ENCODE results near the gene BRD4. TPM values are rescaled to one million over a fixed set of nuclear protein-coding genes. Genes with fewer than 3 reads are reported as not detected.
"Not testable (repeated sequence)": the region's sequence is repeated elsewhere in the genome, so short reads cannot be mapped to it uniquely, and the experiment has no call there.

Gene BRD4
- polyA plus RNA-seq, 3 donors, result 52.9 to 61.5 (median 56.8) TPM

- no peak for DNase-seq (ENCODE audit: extremely low read depth in 1 of 11, low read depth in 9 of 11, low spot score in 4 of 11)
Observed at GRCh38 chr19:15368051-15368632, 35.8 kb upstream of the BRD4 start.

DNA sequence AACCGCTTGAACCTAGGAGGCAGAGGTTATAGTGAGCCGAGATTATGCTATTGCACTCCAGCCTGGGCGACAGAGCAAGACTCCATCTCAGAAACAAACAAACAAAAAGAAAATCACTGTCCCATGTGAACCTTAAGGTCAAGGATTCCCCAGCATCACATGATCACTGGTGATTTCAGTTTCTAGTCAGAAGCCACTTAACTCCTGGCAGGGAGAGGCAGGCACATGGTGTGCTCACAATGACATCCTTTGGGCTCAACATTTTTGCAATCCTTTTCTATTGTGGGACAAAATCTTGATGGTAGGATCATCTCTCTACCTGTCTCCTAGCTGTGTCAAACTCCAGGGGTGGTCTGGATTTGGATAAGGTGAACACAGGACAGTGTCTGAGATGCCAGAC is 35.1 kb upstream of the BRD4 start:
- no peak for DNase-seq (ENCODE audit: extremely low read depth in 1 of 11, low read depth in 9 of 11, low spot score in 4 of 11)

DNA sequence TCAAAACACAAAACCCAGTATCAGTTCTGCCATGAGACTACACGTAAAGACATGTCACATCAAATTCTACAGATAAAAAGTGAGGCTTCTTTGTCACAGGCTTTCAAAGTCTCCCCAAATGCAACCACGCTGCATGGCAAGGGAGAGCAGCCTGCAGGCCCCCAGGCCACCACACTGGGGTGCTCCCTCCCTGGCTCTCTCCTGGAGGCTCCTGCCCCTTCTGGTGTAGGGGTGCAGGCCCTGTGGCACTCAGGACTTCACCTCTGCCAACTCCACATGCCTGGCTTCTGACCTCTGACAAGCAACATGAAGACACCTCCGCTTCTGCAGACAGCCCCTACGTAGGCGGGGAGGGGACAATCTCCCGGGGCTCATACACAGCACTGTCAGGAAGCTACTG is 32.9 kb upstream of the BRD4 start:
- no peak for DNase-seq (ENCODE audit: extremely low read depth in 1 of 11, low read depth in 9 of 11, low spot score in 4 of 11)

- not testable (repeated sequence) for DNase-seq (ENCODE audit: extremely low read depth in 1 of 11, low read depth in 9 of 11, low spot score in 4 of 11)
Observed at GRCh38 chr19:15363791-15364190, 31.5 kb upstream of the BRD4 start.

DNA sequence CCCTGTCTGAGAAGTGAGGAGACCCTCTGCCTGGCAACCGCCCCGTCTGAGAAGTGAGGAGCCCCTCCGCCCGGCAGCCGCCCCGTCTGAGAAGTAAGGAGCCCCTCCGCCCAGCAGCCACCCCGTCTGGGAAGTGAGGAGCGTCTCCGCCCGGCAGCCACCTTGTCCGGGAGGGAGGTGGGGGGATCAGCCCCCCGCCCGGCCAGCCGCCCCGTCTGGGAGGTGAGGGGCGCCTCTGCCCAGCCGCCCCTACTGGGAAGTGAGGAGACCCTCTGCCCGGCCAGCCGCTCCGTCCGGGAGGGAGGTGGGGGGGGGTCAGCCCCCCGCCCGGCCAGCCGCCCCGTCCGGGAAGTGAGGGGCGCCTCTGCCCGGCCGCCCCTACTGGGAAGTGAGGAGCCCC is 30.7 kb upstream of the BRD4 start:
- not testable (repeated sequence) for DNase-seq (ENCODE audit: extremely low read depth in 1 of 11, low read depth in 9 of 11, low spot score in 4 of 11)

GRCh38 chr19:15360015-15360414 is 27.7 kb upstream of the BRD4 start:
- DNase-seq (ENCODE audit: extremely low read depth in 1 of 11, low read depth in 9 of 11, low spot score in 4 of 11), result not testable (repeated sequence)

GRCh38 chr19:15358918-15359317 is 26.6 kb upstream of the BRD4 start:
- DNase-seq (ENCODE audit: extremely low read depth in 1 of 11, low read depth in 9 of 11, low spot score in 4 of 11), result no peak

DNA sequence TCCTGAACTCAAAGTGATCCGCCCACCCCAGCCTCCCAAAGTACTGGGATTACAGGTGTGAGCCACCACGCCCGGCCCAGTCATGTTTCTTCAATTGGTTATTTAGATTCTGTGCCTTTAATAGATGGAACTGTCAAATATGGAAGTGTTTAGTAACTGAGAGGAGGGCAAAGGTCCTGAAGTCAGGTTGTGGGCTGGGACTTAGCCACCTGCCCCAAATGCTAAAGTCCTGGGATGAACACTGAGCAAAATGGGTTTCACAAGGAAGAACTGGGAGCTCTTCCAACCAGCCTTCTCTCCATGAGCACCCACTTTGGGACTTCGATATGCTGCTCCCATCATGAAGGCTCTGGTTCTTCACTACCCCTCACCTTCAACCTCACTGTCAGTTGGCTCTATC is 25.6 kb upstream of the BRD4 start:
- DNase-seq (ENCODE audit: extremely low read depth in 1 of 11, low read depth in 9 of 11, low spot score in 4 of 11), result no peak

DNA sequence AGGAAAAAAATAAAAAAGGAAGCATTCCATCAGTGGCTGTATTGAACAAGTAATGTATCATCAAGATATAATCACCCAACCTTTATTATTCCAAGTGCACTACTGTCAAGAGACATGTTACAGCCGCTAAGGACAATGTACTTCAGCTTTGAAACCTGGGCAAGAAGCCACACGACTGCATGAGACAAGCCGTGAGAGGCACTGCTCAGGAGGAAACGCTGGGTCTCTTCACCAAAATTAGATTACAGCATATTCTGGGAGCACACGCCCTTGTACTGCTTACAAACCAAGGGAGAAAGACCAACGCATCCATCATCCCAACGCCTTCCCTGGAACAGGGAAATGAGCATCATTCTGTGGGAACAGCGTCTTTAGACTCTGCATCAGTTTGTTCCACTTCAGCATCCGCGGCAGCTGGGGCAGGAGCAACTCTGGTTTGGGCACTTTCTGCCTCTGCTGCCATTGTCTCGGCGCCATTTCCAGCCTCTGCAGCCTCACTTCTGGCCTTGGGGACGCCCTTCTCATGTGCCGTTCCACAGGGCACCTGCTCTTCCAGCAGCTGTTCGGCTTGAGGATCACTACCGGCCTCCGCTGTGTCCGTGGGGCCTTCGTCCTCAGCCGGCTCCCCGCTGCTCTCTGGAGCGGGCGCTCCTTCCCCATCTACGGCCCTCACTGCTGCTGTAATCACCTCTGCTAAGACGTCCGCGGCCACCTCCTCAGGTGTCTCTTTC is 22.4 kb upstream of the BRD4 start:
- no peak for DNase-seq (ENCODE audit: extremely low read depth in 1 of 11, low read depth in 9 of 11, low spot score in 4 of 11)

DNA sequence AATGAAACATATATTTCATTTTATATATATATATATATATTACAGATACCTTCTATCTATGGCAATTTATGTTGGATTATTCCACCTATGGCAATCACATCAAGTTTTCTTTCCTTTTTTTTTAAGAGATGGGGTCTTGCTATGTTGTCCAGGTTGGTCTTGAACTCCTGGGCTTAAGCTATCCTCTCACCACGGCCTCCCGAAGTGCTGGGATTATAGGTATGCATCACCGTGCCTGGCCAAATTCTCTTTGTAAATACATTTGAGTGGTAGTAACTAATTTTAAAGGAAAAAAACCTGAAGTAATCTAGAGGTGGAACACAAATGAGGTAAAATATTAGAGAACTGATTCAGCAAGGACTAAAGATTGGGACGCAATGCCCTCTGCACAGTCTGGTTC is 21.6 kb upstream of the BRD4 start:
- DNase-seq (ENCODE audit: extremely low read depth in 1 of 11, low read depth in 9 of 11, low spot score in 4 of 11), result no peak

DNA sequence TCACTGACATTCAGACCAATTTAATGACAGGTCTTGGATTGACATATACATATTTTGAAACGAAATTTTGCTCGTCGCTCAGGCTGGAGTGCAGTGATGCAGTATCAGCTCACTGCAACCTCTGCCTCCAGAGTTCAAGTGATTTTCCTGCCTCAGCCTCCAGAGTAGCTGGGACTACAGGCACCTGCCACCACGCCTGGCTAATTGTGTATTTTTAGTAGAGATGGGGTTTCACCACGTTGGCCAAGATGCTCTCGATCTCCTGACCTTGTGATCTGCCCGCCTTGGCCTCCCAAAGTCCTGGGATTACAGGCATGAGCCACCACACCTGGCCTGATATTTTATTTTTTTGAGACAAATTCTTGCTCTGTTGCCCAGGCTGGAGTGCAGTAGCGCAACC is 20.2 kb upstream of the BRD4 start:
- DNase-seq (ENCODE audit: extremely low read depth in 1 of 11, low read depth in 9 of 11, low spot score in 4 of 11), result not testable (repeated sequence)

- DNase-seq (ENCODE audit: extremely low read depth in 1 of 11, low read depth in 9 of 11, low spot score in 4 of 11), result not testable (repeated sequence)
Observed at GRCh38 chr19:15341328-15341727, 9.0 kb upstream of the BRD4 start.

- no peak for DNase-seq (ENCODE audit: extremely low read depth in 1 of 11, low read depth in 9 of 11, low spot score in 4 of 11)
Observed at GRCh38 chr19:15340086-15340485, 7.7 kb upstream of the BRD4 start.

- DNase-seq (ENCODE audit: extremely low read depth in 1 of 11, low read depth in 9 of 11, low spot score in 4 of 11), result no peak
Observed at GRCh38 chr19:15337202-15337601, 4.9 kb upstream of the BRD4 start.

DNA sequence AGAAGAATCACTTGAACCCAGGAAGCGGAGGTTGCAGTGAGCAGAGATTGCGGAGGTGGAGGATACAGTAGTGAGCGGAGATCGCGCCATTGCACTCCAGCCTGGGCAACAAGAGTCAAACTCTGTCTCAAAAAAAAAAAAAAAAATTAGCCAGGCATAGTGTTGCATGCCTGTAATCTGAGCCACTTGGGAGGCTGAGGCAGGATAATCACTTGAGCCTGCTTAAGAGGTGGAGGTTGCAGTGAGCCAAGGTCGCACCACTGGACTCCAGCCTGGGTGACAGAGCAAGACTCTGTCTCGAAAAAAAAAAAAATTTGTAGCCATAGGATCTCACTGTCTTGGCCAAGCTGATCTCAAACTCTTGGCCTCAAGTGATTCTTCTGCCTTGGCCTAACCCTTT is 3.7 kb upstream of the BRD4 start:
- not testable (repeated sequence) for DNase-seq (ENCODE audit: extremely low read depth in 1 of 11, low read depth in 9 of 11, low spot score in 4 of 11)

DNA sequence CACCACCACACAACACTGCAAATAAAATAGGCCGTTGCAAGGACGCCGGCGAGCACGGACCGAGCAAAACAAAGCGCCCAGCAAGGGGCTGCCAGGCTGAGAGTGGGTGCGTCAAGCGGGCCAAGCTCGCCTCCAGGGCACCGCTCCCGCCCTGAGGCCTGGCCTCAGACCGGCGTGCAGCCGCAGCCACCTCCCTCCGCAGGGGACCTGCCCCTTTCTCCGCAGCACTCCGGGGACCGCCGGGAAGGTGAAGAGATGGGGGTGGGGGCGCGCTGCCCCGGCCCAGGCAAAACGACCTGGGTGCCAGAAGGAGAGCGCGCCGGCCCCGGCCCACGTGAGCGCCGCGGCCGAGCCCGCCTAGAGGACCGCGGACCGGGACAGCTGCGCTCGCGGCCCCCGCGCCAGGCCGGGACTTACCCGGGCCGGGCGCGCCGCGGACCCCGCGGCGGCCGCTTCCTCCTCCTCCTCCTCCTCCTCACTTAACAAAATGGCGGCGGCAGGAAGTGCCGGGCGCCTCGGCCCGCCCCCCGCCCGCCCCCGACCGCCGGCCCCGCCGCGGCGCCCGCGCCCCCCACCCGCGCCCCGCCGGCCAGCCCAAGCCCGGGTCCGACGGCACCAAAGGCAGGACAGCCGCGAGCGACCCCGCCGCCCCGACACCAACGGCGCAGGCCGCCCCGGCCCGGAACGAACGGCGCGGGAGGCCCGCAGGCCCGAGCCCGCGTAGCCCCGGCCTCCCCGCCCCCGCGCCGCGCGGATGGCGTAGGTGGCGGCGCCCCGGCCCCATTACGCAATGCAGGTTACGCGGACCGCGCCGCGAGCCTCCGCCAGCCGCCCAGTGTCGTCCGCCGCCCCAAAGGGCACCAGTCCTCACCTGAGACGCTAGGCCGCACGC is 674 bp downstream of the BRD4 start:
- DNase-seq (ENCODE audit: extremely low read depth in 1 of 11, low read depth in 9 of 11, low spot score in 4 of 11), result peak in 2 of 11 donors; percentile 17 to 31

DNA sequence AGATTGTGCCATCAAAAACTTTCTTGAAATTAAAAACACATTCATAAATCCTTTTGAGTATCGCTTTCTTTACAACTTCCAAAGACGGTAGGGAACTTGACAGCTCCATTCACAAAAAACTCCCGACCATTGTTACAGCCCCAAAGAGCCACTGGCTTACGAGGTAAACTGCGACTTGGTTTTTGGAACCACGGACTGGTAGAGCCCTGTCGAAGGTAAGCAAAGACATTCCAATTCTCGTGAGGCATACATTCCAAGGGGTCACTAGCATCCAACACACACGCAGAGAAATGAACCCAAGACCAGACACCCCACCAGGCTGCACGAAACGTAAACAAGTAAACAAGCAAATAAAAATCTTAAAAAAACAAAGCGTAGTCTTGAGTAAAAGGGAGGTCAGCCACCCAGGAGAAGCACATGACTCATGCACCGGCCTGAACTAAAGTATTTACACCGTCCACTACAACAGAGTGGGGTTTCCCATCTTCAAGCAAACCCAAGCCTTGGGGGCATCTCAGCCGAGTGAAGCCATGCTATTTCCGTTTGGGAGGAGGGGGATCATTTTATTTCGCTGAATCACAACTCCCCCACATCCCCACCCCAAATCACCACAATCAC is 1.4 kb downstream of the BRD4 start:
- no peak for DNase-seq (ENCODE audit: extremely low read depth in 1 of 11, low read depth in 9 of 11, low spot score in 4 of 11)

DNA sequence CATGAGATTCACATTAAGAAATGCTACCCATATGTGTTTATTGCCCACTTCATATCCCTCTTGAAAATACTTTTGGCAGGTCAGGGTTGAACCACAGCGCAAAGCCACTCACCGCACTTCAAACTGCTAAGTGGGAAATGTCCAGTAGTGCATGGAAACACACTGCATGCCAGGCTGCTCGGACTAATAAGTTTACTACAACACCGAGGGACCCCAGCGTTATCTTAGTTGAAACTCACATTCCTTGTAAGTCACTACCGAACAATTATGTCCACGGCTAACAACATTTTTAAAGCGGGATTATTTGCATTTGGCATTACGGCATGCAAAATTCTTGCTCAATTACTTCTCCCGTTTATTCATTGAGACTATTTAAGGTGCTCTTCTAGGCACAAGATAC is 4.0 kb downstream of the BRD4 start:
- no peak for DNase-seq (ENCODE audit: extremely low read depth in 1 of 11, low read depth in 9 of 11, low spot score in 4 of 11)

DNA sequence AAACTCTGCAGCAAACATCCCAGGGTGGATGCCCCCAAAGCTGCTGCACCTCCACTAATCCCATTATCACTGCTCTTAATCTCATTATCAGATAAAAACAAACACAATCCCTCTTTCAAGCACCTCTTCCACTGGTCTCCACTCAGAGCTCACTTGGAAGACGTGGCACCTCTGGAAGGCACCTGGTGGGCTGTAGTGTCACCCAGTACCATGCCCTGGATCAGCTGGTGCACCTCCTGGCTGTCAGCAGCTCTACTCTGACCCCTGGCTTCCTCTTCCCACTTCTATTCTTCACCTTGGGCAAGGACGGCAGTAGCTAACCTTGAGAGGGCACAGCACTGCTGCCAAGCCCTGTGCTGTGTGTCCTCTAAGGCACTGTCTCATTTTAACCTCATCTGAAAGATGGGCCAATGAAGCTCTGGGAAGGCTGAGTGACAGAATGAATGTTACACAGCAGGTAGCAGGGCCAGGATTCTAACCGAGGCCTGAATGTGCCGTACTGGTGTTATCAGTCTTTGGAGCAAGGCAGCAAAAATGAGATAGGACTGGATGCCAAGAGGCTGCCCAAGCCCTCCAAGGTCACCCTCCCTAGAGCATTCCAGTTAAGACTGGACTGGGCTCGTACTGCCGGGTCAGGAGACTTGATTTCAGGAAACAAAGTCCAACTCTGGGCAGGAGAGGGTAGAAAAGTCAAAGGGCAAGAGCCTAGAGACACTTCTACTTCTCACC is 7.4 kb downstream of the BRD4 start:
- DNase-seq (ENCODE audit: extremely low read depth in 1 of 11, low read depth in 9 of 11, low spot score in 4 of 11), result no peak
